K562 (cell line): ENCODE data around the gene WFIKKN2. TPM values are rescaled to one million over a fixed set of nuclear protein-coding genes. Genes with fewer than 3 reads are reported as not detected.

Experiments
- ARID3A ChIP-seq: IDR thresholded peaks from 2 replicates; pipeline ENCODE4 v1.6.1; 2012; ENCODE audit warnings: low read depth, low read length, improper control_type of control experiment, borderline replicate concordance
- CBX3 ChIP-seq, 2 experiments: IDR thresholded peaks; 1 replicate in 1 of 2; 2 replicates in 1 of 2; pipeline ENCODE4 v1.6.1; 2012; ENCODE audit warnings: inconsistent platforms in 2 of 2, low read length in 2 of 2, borderline replicate concordance in 1 of 2, control low read depth in 1 of 2
- CEBPG ChIP-seq, 3 experiments: fragments of 200-800 bp in 1 of 3; sonication (Bioruptor generic) in 1 of 3; sonication (generic) in 1 of 3; formaldehyde crosslinking in 1 of 3; IDR thresholded peaks in 2 of 3; conservative IDR thresholded peaks in 1 of 3; 2 replicates each; pipeline versions ENCODE4 v1.6.1 to v1.8.0; 2016 to 2022; ENCODE audit warnings: missing compliant biosample characterization in 2 of 3, missing genetic modification characterization in 2 of 3, mild to moderate bottlenecking in 1 of 3, missing genetic modification reagents in 1 of 3
- DACH1 ChIP-seq: fragments of 450-650 bp; IDR thresholded peaks from 2 replicates; pipeline ENCODE4 v1.6.1; 2018; ENCODE audit not compliant: partially characterized antibody
- DNMT1 ChIP-seq: fragments of 450-650 bp; IDR thresholded peaks from 2 replicates; pipeline ENCODE4 v1.6.1; 2016; ENCODE audit warnings: antibody characterized with exemption, mild to moderate bottlenecking
- FOXK2 ChIP-seq, 2 experiments: fragments of 450-650 bp; IDR thresholded peaks in 1 of 2; conservative IDR thresholded peaks in 1 of 2; 2 replicates each; pipeline ENCODE4 v1.6.1; 2016; ENCODE audit warnings: low read depth in 2 of 2, mild to moderate bottlenecking in 1 of 2
- GABPA ChIP-seq: fragments of 200-800 bp; sonication (Bioruptor generic); conservative IDR thresholded peaks from 2 replicates; pipeline ENCODE4 v1.6.1; 2016; ENCODE audit warnings: low read depth, missing genetic modification characterization, missing compliant biosample characterization
- NFE2 ChIP-seq: IDR thresholded peaks from 2 replicates; pipeline ENCODE4 v1.6.1; 2014; ENCODE audit warnings: antibody characterized with exemption, low read depth
- NR0B1 ChIP-seq: fragments of 450-650 bp; IDR thresholded peaks from one replicate; pipeline ENCODE4 v1.6.1; 2018; ENCODE audit warnings: mild to moderate bottlenecking, moderate library complexity; ENCODE audit not compliant: partially characterized antibody
- PCBP1 ChIP-seq: fragments of 200-400 bp; formaldehyde crosslinking; IDR thresholded peaks from 2 replicates; pipeline ENCODE4 v1.6.1; 2018; ENCODE audit warnings: mild to moderate bottlenecking, low read depth, low read length; ENCODE audit not compliant: poor library complexity, severe bottlenecking
- TCFL5 ChIP-seq: fragments of 250-450 bp; sonication (Bioruptor Pico); conservative IDR thresholded peaks from 2 replicates; pipeline ENCODE4 v1.6.1; 2021; ENCODE audit warnings: mild to moderate bottlenecking, moderate library complexity, matching md5 sums
- UBTF ChIP-seq, 2 experiments: IDR thresholded peaks; 2 replicates each; pipeline ENCODE4 v1.6.1; 2012; ENCODE audit warnings: improper control_type of control experiment in 2 of 2, low read depth in 2 of 2, low read length in 2 of 2, borderline replicate concordance in 1 of 2
- polyA plus RNA-seq, 8 experiments: library from polyadenylated mRNA; depleted of rRNA in 4 of 8; stranded (reverse) in 5 of 8; unstranded in 3 of 8; fragments of >200 nt; fragmentation: Nextera tagmentation in 2 of 8; fragmentation: Illumina TruSeq in 1 of 8; extraction: Ambion mirVana in 2 of 8; extraction: Trizol in 1 of 8; gene quantifications; 2 replicates each; pipeline versions ENCODE4 v1.2.1 to v1.2.3, GENCODE V29; 2011 to 2014; ENCODE audit warnings: inconsistent platforms in 1 of 8, missing spikeins in 1 of 8
- total RNA-seq, 7 experiments: library from RNA; depleted of rRNA in 6 of 7; stranded (reverse); fragments of >200 nt in 6 of 7; fragmentation: Illumina TruSeq in 2 of 7; extraction: Trizol in 2 of 7; gene quantifications; 2 replicates each; pipeline versions ENCODE4 v1.2.1 to v1.2.3, GENCODE V29; 2011 to 2021; ENCODE audit warnings: low replicate concordance in 1 of 7
- TF ChIP-seq, protein P1 (sequence below): fragments of 450-650 bp; formaldehyde crosslinking; conservative IDR thresholded peaks from 2 replicates; pipeline ENCODE4 v1.4.0; 2022; ENCODE audit warnings: mild to moderate bottlenecking, missing genetic modification characterization
- TF ChIP-seq, protein P2 (sequence below), 2 experiments: fragments of 450-650 bp; IDR thresholded peaks; 2 replicates each; pipeline ENCODE4 v1.6.1; 2016

Gene WFIKKN2
- total and polyA plus RNA-seq, 9 of the 15 experiments (the other 6 are each of a cell fraction or from before 2014, with no cell fraction given): 0.07 TPM; not detected in 8

DNA sequence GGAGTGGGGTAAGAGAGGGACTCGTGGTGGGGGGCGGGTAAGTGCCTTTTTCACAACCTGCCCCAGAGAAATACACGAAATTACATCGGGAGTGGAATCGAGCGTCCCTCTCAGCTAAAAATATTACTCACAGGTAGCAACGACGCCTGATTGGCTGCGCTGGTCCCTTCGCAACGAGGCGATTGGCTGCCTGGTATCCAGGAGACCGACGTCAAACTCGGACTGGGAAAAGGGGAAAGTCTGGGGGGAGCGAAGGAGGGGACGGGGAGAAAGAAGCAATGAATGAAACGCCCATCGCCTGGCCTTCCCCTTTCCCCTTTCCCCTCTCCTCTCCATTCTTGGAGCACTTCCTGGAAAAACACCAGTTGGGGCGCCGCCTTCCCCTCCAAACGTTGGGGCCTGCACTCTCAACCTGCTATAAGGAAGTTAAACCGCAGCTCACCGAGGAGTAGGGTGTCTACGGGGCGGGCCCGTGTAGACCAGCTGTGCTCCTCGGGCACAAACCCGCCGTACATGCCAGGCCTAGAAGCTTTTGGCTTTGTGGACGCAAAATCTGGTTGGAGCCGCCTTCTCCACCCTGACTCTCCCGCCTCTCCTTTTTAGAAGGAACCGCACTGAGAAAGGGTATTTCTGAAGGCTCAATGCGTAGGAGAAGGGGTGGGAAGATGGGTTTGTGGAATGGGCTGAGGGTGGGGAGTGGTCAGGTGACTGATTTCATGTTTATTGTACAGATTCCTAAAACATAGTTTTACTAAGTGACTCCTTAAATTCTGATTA lies 32.2 kb downstream of the WFIKKN2 start (continued):
- TF ChIP-seq ARID3A (no peak), CEBPG (CRISPR knock-in tag; IDR thresholded peaks at IDR 0.05) (no peak), CEBPG (tag; conservative IDR thresholded peaks at IDR 0.05 in 1 of 2, IDR thresholded peaks at IDR 0.05 in 1 of 2) (no peak), DACH1 (peak; percentile 68), NFE2 (no peak), FOXK2 (conservative IDR thresholded peaks at IDR 0.05 in 1 of 2, IDR thresholded peaks at IDR 0.05 in 1 of 2; ENCODE audit: low read depth in 2 of 2) (peak; percentile 32 to 45; a peak in 2 of 4 replicates), NR0B1 (no peak), DNMT1 (no peak), GABPA (tag) (peak; percentile 14; the same call in 1 of the 2 replicates), CBX3 (IDR thresholded peaks at IDR 0.05; ENCODE audit: borderline replicate concordance in 1 of 2, low read length in 2 of 2) (no peak; a peak in 1 of 3 replicates), PCBP1 (no peak), TCFL5 (CRISPR knock-in tag) (no peak), UBTF (IDR thresholded peaks at IDR 0.05; ENCODE audit: borderline replicate concordance in 1 of 2, low read depth in 2 of 2, low read length in 2 of 2) (no peak)
- TF ChIP-seq, protein P1, sequence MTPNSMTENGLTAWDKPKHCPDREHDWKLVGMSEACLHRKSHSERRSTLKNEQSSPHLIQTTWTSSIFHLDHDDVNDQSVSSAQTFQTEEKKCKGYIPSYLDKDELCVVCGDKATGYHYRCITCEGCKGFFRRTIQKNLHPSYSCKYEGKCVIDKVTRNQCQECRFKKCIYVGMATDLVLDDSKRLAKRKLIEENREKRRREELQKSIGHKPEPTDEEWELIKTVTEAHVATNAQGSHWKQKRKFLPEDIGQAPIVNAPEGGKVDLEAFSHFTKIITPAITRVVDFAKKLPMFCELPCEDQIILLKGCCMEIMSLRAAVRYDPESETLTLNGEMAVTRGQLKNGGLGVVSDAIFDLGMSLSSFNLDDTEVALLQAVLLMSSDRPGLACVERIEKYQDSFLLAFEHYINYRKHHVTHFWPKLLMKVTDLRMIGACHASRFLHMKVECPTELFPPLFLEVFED (CRISPR knock-in tag): no peak
- TF ChIP-seq, protein P2, sequence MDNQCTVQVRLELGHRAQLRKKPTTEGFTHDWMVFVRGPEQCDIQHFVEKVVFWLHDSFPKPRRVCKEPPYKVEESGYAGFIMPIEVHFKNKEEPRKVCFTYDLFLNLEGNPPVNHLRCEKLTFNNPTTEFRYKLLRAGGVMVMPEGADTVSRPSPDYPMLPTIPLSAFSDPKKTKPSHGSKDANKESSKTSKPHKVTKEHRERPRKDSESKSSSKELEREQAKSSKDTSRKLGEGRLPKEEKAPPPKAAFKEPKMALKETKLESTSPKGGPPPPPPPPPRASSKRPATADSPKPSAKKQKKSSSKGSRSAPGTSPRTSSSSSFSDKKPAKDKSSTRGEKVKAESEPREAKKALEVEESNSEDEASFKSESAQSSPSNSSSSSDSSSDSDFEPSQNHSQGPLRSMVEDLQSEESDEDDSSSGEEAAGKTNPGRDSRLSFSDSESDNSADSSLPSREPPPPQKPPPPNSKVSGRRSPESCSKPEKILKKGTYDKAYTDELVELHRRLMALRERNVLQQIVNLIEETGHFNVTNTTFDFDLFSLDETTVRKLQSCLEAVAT (IDR thresholded peaks at IDR 0.05): 0 out of 4 replicates have a peak, but pooled peaks of 1 of the 2 experiments have one; percentile 53
